Esophagus muscularis mucosa (tissue), 4 donors: ENCODE measurements around the gene HOXD1. TPM values are rescaled to one million over a fixed set of nuclear protein-coding genes. Genes with fewer than 3 reads are reported as not detected.
A peak's percentile ranks its signal among the peaks of the same experiment; 100 is the strongest.

Source experiments
- DNase-seq: peaks from one replicate; pipeline ENCODE4 v3.0.0-alpha.2; 2017; ENCODE audit errors: extremely low spot score
- H3K27ac ChIP-seq, 4 donors: fragments of 200-600 bp; sonication (generic); replicated peaks in 1 of 4; 1 replicate in 3 of 4; 2 replicates in 1 of 4; pipeline ENCODE4 v1.5.1; 2016 to 2019; ENCODE audit warnings: mild to moderate bottlenecking in 1 of 4
- H3K27me3 ChIP-seq, 4 donors: fragments of 200-600 bp; sonication (generic); one replicate each; pipeline versions ENCODE4 v1.5.1 to v1.6.0; 2016 to 2019
- H3K36me3 ChIP-seq, 4 donors: fragments of 200-600 bp; sonication (generic); one replicate each; pipeline ENCODE4 v1.5.1; 2016 to 2019
- H3K4me1 ChIP-seq, 4 donors: fragments of 200-600 bp; sonication (generic); one replicate each; pipeline ENCODE4 v1.5.1; 2016 to 2019
- H3K4me3 ChIP-seq, 4 donors: fragments of 200-600 bp; sonication (generic); 1 replicate in 2 of 4; 2 replicates in 2 of 4; pipeline ENCODE4 v1.5.1; 2016 to 2019; ENCODE audit warnings: mild to moderate bottlenecking in 4 of 4, moderate library complexity in 1 of 4
- H3K9me3 ChIP-seq, 4 donors: fragments of 200-600 bp; sonication (generic); 1 replicate in 3 of 4; 2 replicates in 1 of 4; pipeline ENCODE4 v1.5.1; 2016 to 2019
- EP300 ChIP-seq: sonication (generic); formaldehyde crosslinking; IDR thresholded peaks from one replicate; pipeline ENCODE4 v1.6.1; 2017; ENCODE audit warnings: antibody characterized with exemption
- POLR2A ChIP-seq: fragments of 450-650 bp; IDR thresholded peaks from one replicate; pipeline ENCODE4 v1.6.1; 2017; ENCODE audit warnings: antibody characterized with exemption, moderate library complexity, mild to moderate bottlenecking, low read depth
- POLR2AphosphoS5 ChIP-seq, 2 donors: sonication (generic); formaldehyde crosslinking; IDR thresholded peaks; one replicate each; pipeline ENCODE4 v1.6.1; 2017; ENCODE audit warnings: antibody characterized with exemption in 2 of 2
- WGBS: methylation state at CpG from one replicate; pipeline ENCODE4 v1.1.5; 2018; 5-methylcytosine and 5-hydroxymethylcytosine counted together
- intact Hi-C: fragments of 100-400 bp; cut with DNase I; formaldehyde crosslinking; loops from one replicate; pipeline ENCODE4 v1.15.1; 2023
- total RNA-seq, 4 donors: library from RNA; depleted of rRNA; stranded (reverse); fragments of >200 nt; gene quantifications; one replicate each; pipeline versions ENCODE4 v1.1.0 to v1.2.1, GENCODE V29; 2016
- TF ChIP-seq, protein P1 (sequence below), 3 experiments: fragments of 200-600 bp in 2 of 3; fragments of 450-650 bp in 1 of 3; sonication (generic) in 2 of 3; IDR thresholded peaks; one replicate each; pipeline ENCODE4 v1.5.1; 2017 to 2019; ENCODE audit warnings: antibody characterized with exemption in 3 of 3, mild to moderate bottlenecking in 2 of 3, moderate library complexity in 1 of 3

Gene HOXD1
- total RNA-seq, 4 donors from 2014 or later = 0.19 to 0.34 TPM; not detected in 2

DNA sequence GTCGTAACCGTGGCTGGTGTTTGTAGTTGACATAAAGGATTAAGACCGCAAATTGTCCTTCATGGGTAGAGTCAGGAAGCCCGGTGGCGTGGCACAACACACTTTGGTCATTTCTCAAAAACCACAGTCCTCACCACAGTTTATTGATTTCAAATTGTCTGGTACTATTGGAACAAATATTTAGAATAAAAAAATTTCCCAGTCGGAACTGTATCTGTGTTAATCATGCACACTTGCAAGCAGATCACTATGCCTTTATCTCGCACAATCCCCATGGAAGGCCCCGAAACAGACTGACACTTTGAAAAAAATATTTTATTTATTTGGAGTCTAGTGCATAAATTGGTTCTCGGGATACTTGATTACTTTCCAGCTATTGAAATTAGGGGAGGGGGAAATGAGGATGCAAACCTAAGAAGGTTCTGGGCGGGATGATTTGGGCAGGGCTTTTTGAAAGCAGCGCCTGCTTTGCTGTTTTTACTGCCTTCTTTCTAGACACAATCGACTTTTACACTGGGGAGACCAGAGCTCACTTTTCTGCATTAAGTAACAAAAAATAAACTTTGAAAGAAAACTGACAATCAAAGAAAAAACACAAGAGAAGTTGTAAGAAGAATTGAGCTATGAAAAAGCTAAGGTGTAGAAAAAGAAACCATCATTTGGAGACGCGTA lies 15.4 kb upstream of the HOXD1 start:
- TF ChIP-seq, protein P1, sequence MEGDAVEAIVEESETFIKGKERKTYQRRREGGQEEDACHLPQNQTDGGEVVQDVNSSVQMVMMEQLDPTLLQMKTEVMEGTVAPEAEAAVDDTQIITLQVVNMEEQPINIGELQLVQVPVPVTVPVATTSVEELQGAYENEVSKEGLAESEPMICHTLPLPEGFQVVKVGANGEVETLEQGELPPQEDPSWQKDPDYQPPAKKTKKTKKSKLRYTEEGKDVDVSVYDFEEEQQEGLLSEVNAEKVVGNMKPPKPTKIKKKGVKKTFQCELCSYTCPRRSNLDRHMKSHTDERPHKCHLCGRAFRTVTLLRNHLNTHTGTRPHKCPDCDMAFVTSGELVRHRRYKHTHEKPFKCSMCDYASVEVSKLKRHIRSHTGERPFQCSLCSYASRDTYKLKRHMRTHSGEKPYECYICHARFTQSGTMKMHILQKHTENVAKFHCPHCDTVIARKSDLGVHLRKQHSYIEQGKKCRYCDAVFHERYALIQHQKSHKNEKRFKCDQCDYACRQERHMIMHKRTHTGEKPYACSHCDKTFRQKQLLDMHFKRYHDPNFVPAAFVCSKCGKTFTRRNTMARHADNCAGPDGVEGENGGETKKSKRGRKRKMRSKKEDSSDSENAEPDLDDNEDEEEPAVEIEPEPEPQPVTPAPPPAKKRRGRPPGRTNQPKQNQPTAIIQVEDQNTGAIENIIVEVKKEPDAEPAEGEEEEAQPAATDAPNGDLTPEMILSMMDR (IDR thresholded peaks at IDR 0.05) = no peak
- TF ChIP-seq POLR2A = no peak
- 42% methylated on average over 14 of the region's 14 CpGs for WGBS
- Histone ChIP-seq H3K9me3 (no peaks in the 10 kb centered on the region), H3K27ac (no peak overlapping the region), H3K4me1 (peaks cover 2 to 31% (median 25%) of the 10 kb centered on the region in 4 donors), H3K27me3 (peaks cover 0 to 100% (median 66%) of the 10 kb centered on the region in 4 donors), H3K36me3 (no peaks in the 10 kb centered on the region), H3K4me3 (no peak overlapping the region)
- intact Hi-C loops = no loop called here
- DNase-seq = no peak

DNA sequence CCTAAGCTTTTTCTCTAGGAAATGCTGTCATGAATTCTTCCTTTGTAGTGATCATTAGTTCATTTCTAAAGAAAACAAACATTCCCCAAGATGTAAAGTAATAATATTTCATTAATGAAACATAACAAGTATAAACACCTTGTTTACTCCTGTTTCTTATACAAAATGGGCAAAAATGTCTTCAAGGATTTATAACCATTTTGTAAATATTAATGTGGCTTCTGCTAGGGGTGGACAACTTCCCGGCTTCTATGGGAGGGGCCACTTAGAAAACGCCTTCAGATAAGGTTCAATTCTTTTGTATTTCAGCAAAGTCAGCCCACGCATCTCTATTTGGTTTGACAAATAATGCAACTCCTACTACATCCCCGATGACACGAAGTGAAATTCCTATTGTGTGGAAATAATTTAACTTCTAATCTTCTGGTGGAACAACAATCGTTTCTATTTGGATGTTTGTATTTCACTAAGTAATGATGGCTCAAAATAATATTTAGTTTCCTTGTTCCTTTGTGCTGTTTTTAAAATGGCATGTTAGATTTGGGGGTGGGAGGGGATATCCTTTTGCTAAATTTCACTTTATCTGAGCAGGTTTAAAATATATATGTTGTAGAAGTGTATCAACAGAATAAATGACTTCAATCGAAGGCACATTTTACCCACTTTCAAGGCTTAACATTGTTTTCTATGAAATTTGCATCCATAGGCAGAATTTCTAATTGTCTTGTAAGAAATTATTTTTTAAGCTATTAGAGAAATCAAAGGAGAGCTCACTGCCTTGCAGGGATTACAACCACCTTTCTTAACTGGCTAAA lies 14.7 kb upstream of the HOXD1 start:
- Histone ChIP-seq H3K4me3 (no peak overlapping the region), H3K27me3 (peaks cover 0 to 100% (median 72%) of the 10 kb centered on the region in 4 donors), H3K36me3 (no peaks in the 10 kb centered on the region), H3K9me3 (no peaks in the 10 kb centered on the region), H3K27ac (no peak overlapping the region), H3K4me1 (peaks cover 6 to 39% (median 31%) of the 10 kb centered on the region in 4 donors)
- WGBS = 31% methylated on average over 7 of the region's 7 CpGs
- intact Hi-C loops = no loop called here
- no peak for DNase-seq
- TF ChIP-seq POLR2A = no peak
- TF ChIP-seq EP300 = no peak

GRCh38 chr2:176174382-176174823 lies 14.1 kb upstream of the HOXD1 start:
- intact Hi-C loops = no loop called here
- no peak overlapping the region for H3K27ac ChIP-seq
- DNase-seq = no peak

DNA sequence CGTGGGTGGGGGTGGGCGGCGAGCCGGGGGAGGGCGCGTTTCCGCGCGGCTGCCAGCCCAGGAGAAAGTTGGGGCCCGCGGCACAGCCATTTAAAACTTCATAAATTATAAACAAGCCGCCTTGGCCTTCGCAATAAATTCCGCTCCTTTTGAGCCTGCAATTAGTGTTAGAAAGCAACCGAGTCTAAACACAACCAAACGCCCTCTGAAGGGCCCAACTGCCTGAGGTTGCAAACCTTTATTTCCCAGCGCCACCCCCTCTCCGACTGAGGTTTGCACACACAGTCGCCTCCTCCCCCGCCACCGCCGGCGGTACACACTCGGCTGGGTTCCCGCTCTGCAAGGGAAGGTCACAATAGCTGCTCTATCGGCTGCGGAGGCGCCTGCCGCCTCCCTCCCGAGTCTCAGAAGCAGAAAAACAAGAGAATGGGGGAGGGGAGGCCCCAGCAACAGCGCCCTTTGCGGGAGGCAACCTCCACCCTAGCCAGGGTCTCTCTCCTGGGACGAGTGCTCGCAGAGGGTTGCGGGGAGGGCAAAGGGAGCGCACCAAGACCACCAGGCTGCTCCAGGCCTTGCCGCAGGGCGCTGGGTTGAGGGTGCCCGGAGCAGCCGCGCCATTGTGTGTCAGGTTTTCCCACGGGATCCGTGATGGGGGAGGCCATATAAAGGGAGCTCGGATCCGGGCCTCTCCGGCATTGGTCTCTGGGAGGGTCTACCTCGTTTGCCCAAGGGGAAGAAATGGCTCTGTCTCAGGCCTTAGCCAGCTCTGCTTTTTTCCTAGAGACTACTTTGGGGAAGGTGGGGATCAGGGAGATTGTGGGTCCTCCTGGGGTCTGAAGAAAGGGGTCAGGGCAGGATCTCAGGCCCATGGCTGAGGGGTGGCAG lies 13.4 kb upstream of the HOXD1 start:
- intact Hi-C loops = no loop called here
- H3K27ac ChIP-seq = peak overlapping the region in 1 of 4 donors; percentile 4
- no peaks in the 10 kb centered on the region for H3K36me3 ChIP-seq
- H3K27me3 ChIP-seq = peaks cover 0 to 100% (median 67%) of the 10 kb centered on the region in 4 donors
- no peak for TF ChIP-seq POLR2AphosphoS5 (IDR thresholded peaks at IDR 0.05)
- TF ChIP-seq, protein P1 (IDR thresholded peaks at IDR 0.05) = no peak
- TF ChIP-seq POLR2A = no peak
- no peak for TF ChIP-seq EP300
- peak overlapping the region in 3 of 4 donors; percentile 8 to 12 (median 9) for H3K4me3 ChIP-seq
- H3K4me1 ChIP-seq = peaks cover 6 to 39% (median 31%) of the 10 kb centered on the region in 4 donors
- H3K9me3 ChIP-seq = no peaks in the 10 kb centered on the region
- no peak for DNase-seq
- WGBS = 27% methylated on average over 27 of the region's 47 CpGs

More at GRCh38 chr2:176174382-176174823, 14.1 kb upstream of the HOXD1 start:
- H3K4me3 ChIP-seq = peak overlapping the region in 3 of 4 donors; percentile 8 to 12 (median 9)
- no peak for TF ChIP-seq EP300
- no peak for TF ChIP-seq POLR2A
- TF ChIP-seq POLR2AphosphoS5 (IDR thresholded peaks at IDR 0.05) = no peak
- TF ChIP-seq, protein P1 (IDR thresholded peaks at IDR 0.05) = no peak
- peaks cover 0 to 100% (median 68%) of the 10 kb centered on the region in 4 donors for H3K27me3 ChIP-seq
- no peaks in the 10 kb centered on the region for H3K9me3 ChIP-seq
- no peaks in the 10 kb centered on the region for H3K36me3 ChIP-seq
- 26% methylated on average over 9 of the region's 14 CpGs for WGBS
- H3K4me1 ChIP-seq = peaks cover 6 to 39% (median 31%) of the 10 kb centered on the region in 4 donors
